Caco-2 (cell line): ENCODE data around the gene XIRP2. TPM values are rescaled to one million over a fixed set of nuclear protein-coding genes. Genes with fewer than 3 reads are reported as not detected.

Experiments used
- BruUV-seq: library from RNA; stranded (reverse); fragments of 400-500 nt; replicated peaks from 2 replicates; lab custom pipeline; 2021; lab: Mats Ljungman, UMichigan
- CTCF ChIA-PET: fragments of 300-600 bp; sonication (Branson Sonifier 250); formaldehyde crosslinking; loops from one replicate; lab custom pipeline; 2022; ENCODE audit warnings: antibody characterized with exemption; lab: Charles Lee
- POLR2A ChIA-PET: fragments of 300-600 bp; sonication (Branson Sonifier 250); formaldehyde crosslinking; loops from one replicate; lab custom pipeline; 2022; ENCODE audit warnings: antibody characterized with exemption; lab: Charles Lee
- DNase-seq, 2 experiments: peaks; one replicate each; pipeline versions ENCODE4 v3.0.0 to v3.0.0-alpha.2; 2020 to 2022
- H3K27me3 ChIP-seq: replicated peaks from 2 replicates; pipeline ENCODE4 v1.6.0; 2011; ENCODE audit warnings: low read length; ENCODE audit not compliant: control insufficient read depth, insufficient read depth
- H3K36me3 ChIP-seq: 2 replicates; pipeline ENCODE4 v1.5.1; 2011; ENCODE audit warnings: low read length; ENCODE audit not compliant: control insufficient read depth, insufficient read depth
- H3K4me1 ChIP-seq: fragments of 250-450 bp; sonication (Bioruptor Pico); 2 replicates; pipeline ENCODE4 v1.5.1; 2020; ENCODE audit warnings: mild to moderate bottlenecking
- H3K4me3 ChIP-seq: 2 replicates; pipeline ENCODE4 v1.5.1; 2011; ENCODE audit warnings: low read depth, mild to moderate bottlenecking, control low read depth, low read length
- H3K9me3 ChIP-seq: fragments of 250-450 bp; sonication (Bioruptor Pico); 2 replicates; pipeline ENCODE4 v1.5.1; 2020; ENCODE audit warnings: mild to moderate bottlenecking, moderate library complexity
- H3K27ac Mint-ChIP-seq: one replicate; pipeline ENCODE4 v1.8.0; 2022; ENCODE audit warnings: mixed read lengths; ENCODE audit not compliant: unreplicated experiment
- H3K27me3 Mint-ChIP-seq: one replicate; pipeline ENCODE4 v1.8.0; 2022; ENCODE audit warnings: mixed read lengths; ENCODE audit not compliant: insufficient read depth, unreplicated experiment
- H3K36me3 Mint-ChIP-seq: one replicate; pipeline ENCODE4 v1.8.0; 2022; ENCODE audit warnings: mild to moderate bottlenecking, mixed read lengths; ENCODE audit not compliant: insufficient read depth, unreplicated experiment
- H3K4me1 Mint-ChIP-seq: one replicate; pipeline ENCODE4 v1.8.0; 2022; ENCODE audit warnings: low read depth, mixed read lengths; ENCODE audit not compliant: unreplicated experiment
- H3K4me3 Mint-ChIP-seq: one replicate; pipeline ENCODE4 v1.8.0; 2022; ENCODE audit warnings: mild to moderate bottlenecking, moderate library complexity, mixed read lengths; ENCODE audit not compliant: unreplicated experiment
- H3K9me3 Mint-ChIP-seq: one replicate; pipeline ENCODE4 v1.8.0; 2022; ENCODE audit warnings: mixed read lengths; ENCODE audit not compliant: unreplicated experiment
- intact Hi-C: fragments of 100-400 bp; cut with micrococcal nuclease; formaldehyde crosslinking; loops from one replicate; pipeline ENCODE4 v1.10.0; 2022; ENCODE audit not compliant: unreplicated experiment
- total RNA-seq: library from RNA; stranded (reverse); gene quantifications from 2 replicates; pipeline ENCODE4 v1.2.3, GENCODE V29; 2022
- TF ChIP-seq, protein P1 (sequence below), 2 experiments: fragments of 200-600 bp in 1 of 2; IDR thresholded peaks; 1 replicate in 1 of 2; 2 replicates in 1 of 2; pipeline versions ENCODE4 v1.5.1 to v1.8.0; 2011 to 2022; ENCODE audit warnings: antibody characterized with exemption in 1 of 2, control low read depth in 1 of 2, inconsistent platforms in 1 of 2, low read depth in 1 of 2, low read length in 1 of 2, mild to moderate bottlenecking in 1 of 2, moderate library complexity in 1 of 2; ENCODE audit not compliant: insufficient read depth in 1 of 2, severe bottlenecking in 1 of 2, unreplicated experiment in 1 of 2

XIRP2 gene
- total RNA-seq, 1 experiment from 2014 or later = not detected

DNA sequence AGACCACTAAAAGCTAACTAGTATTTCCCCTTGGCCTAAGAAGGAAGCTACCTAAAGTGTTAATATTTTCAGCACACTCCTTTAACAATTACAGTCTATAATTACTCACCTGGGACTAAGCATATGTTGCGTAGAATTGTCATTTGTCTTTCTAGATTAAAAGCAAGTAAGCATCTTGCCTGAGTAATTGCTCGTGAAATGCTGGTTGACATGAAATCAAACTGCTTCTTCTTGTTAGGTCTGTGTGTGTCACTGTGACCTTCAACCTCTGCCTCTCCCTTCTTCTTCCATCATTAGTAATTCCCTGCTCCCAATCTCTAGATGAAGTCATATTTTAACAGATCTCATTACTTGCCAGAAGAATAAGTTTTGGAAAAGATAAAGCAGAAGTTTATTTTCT, 212.2 kb downstream of the XIRP2 start:
- Histone ChIP-seq H3K36me3 (no peaks in the 10 kb centered on the region), H3K4me1 (no peaks in the 10 kb centered on the region), H3K9me3 (peaks cover 1% of the 10 kb centered on the region; the same call in 1 of the 2 replicates), H3K27me3 (no peaks in the 10 kb centered on the region), H3K4me3 (no peak overlapping the region)
- no peaks in the 10 kb centered on the region for H3K27me3 Mint-ChIP-seq
- TF ChIP-seq, protein P1, sequence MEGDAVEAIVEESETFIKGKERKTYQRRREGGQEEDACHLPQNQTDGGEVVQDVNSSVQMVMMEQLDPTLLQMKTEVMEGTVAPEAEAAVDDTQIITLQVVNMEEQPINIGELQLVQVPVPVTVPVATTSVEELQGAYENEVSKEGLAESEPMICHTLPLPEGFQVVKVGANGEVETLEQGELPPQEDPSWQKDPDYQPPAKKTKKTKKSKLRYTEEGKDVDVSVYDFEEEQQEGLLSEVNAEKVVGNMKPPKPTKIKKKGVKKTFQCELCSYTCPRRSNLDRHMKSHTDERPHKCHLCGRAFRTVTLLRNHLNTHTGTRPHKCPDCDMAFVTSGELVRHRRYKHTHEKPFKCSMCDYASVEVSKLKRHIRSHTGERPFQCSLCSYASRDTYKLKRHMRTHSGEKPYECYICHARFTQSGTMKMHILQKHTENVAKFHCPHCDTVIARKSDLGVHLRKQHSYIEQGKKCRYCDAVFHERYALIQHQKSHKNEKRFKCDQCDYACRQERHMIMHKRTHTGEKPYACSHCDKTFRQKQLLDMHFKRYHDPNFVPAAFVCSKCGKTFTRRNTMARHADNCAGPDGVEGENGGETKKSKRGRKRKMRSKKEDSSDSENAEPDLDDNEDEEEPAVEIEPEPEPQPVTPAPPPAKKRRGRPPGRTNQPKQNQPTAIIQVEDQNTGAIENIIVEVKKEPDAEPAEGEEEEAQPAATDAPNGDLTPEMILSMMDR (IDR thresholded peaks at IDR 0.05; ENCODE audit: insufficient read depth in 1 of 2, low read depth in 1 of 2, low read length in 1 of 2, severe bottlenecking in 1 of 2, unreplicated experiment in 1 of 2) = no peak
- ChIA-PET POLR2A (no interaction called here), CTCF (no interaction called here)
- no peak overlapping the region for H3K4me3 Mint-ChIP-seq
- intact Hi-C loops = no loop called here
- no peaks in the 10 kb centered on the region for H3K36me3 Mint-ChIP-seq
- H3K27ac Mint-ChIP-seq = no peak overlapping the region
- no TSS peak for BruUV-seq
- no peaks in the 10 kb centered on the region for H3K4me1 Mint-ChIP-seq
- no peak for DNase-seq
- peaks cover 22% of the 10 kb centered on the region for H3K9me3 Mint-ChIP-seq

DNA sequence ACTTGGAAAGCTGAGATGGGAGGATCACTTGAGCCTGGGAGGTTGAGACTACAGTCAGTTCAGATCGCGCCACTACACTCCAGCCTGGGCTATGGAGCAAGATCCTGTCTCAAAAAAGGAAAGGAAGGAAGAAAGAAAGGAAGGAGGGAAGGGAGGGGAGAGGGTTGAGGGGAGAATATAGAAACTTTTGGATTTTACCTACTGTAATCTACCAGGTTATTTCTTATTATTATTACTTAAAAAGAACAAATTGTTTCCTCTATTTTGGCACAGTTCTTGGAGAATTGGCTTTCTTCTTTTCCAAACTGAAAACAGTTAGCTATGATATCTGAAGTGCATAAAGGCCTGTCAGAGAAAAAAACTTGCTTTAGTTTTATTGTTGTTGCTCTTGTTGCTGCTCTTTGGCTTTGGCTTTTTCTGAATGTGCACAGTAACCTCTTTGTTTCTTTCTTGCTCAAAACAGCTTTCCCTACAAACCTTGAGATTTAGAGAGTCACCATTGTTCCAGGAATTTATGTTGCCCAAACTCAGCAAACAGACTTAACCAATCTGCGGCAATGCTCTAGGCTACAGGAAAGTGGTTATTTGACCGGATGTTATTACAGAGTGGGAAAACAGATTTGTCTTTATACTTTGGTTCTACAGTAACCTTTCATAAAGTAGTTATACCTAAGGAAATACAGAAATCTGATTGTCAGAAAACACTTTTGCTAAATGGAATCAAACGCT, 214.9 kb downstream of the XIRP2 start:
- Mint-ChIP-seq H3K27ac (no peak overlapping the region), H3K9me3 (peaks cover 3% of the 10 kb centered on the region), H3K4me1 (no peaks in the 10 kb centered on the region), H3K4me3 (no peak overlapping the region), H3K27me3 (no peaks in the 10 kb centered on the region), H3K36me3 (no peaks in the 10 kb centered on the region)
- BruUV-seq = no TSS peak
- TF ChIP-seq, protein P1 (IDR thresholded peaks at IDR 0.05; ENCODE audit: insufficient read depth in 1 of 2, low read depth in 1 of 2, low read length in 1 of 2, severe bottlenecking in 1 of 2, unreplicated experiment in 1 of 2) = no peak
- no peaks in the 10 kb centered on the region for H3K36me3 ChIP-seq
- ChIA-PET POLR2A (no interaction called here), CTCF (no interaction called here)
- DNase-seq = no peak
- H3K4me1 ChIP-seq = no peaks in the 10 kb centered on the region
- H3K4me3 ChIP-seq = no peak overlapping the region
- peaks cover 6% of the 10 kb centered on the region; the same call in 1 of the 2 replicates for H3K9me3 ChIP-seq
- no peaks in the 10 kb centered on the region for H3K27me3 ChIP-seq
- intact Hi-C loops = no loop called here

DNA sequence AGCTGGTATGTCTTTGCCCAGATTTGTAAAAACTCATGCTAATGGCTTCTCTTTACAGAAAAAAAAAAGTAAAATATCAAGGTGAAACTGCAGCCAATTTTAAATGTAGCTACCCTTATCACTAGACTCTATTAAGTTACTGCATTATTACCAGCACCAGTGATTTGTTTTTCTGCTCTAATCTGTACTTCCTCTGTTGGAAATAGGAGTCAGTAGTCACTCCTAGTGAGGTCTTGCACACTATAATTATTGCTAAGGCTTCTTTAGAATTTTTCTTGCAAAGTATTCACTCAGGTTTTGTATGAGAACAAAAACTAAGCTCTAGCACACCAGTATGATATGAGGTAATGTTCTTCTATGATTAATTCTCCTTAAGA, 215.5 kb downstream of the XIRP2 start:
- H3K4me1 ChIP-seq = no peaks in the 10 kb centered on the region
- Mint-ChIP-seq H3K27ac (no peak overlapping the region), H3K27me3 (no peaks in the 10 kb centered on the region), H3K36me3 (no peaks in the 10 kb centered on the region), H3K4me3 (no peak overlapping the region), H3K9me3 (no peaks in the 10 kb centered on the region), H3K4me1 (no peaks in the 10 kb centered on the region)
- no peaks in the 10 kb centered on the region for H3K36me3 ChIP-seq
- TF ChIP-seq, protein P1 (IDR thresholded peaks at IDR 0.05; ENCODE audit: insufficient read depth in 1 of 2, low read depth in 1 of 2, low read length in 1 of 2, severe bottlenecking in 1 of 2, unreplicated experiment in 1 of 2) = no peak
- intact Hi-C loops = no loop called here
- H3K27me3 ChIP-seq = no peaks in the 10 kb centered on the region
- CTCF ChIA-PET = no interaction called here
- no peak for DNase-seq
- peaks cover 6% of the 10 kb centered on the region; the same call in 1 of the 2 replicates for H3K9me3 ChIP-seq
- no TSS peak for BruUV-seq
- H3K4me3 ChIP-seq = no peak overlapping the region
- POLR2A ChIA-PET = no interaction called here
